GM19397 (cell line): ENCODE results near the gene DLX6.
A peak's percentile ranks its signal among the peaks of the same experiment; 100 is the strongest.

ENCODE experiments used
- ATAC-seq: cut with Tn5 transposase; IDR thresholded peaks from one replicate; pipeline ENCODE4 v1.9.1; 2021; ENCODE audit warnings: mild to moderate bottlenecking, moderate library complexity; ENCODE audit not compliant: unreplicated experiment

DLX6 gene

DNA sequence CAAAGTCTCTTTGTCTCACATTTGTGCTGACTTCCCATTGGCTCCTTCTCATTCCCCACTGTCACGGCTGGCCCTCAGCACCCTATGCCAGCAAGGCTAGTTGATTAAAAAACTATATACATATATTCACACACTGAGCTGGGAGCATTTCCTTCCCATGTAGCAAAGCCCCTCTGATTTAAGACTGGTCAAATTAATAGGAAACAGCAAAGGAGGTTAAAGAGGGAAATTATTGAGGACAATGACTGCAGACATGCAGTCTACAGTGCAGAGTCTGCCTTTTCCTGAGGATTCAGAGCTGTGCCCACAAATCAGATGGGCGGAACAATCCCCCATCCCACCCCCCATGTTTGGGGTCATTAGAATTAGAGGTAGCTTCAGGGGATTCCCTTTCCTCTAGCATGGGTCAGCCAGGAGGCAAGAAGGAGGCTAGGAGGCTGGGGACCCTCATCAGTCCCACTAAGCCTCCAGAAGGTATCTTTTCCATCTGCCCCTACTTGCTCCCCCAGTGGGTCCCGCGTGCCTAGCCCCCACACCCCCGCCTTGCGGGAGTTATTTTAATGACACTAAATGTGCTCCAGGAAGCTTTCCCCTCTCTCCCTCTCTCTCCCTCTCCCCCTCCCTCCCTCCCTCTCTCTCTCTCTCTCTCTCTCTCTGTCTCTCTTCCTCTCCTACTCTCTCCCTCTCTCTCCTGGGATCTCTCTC is 9.8 kb upstream of the DLX6 start:
- no peak for ATAC-seq

GRCh38 chr7:96996111-96996957 is 9.0 kb upstream of the DLX6 start:
- ATAC-seq, result no peak

GRCh38 chr7:96996958-96997511 is 8.3 kb upstream of the DLX6 start:
- no peak for ATAC-seq

DNA sequence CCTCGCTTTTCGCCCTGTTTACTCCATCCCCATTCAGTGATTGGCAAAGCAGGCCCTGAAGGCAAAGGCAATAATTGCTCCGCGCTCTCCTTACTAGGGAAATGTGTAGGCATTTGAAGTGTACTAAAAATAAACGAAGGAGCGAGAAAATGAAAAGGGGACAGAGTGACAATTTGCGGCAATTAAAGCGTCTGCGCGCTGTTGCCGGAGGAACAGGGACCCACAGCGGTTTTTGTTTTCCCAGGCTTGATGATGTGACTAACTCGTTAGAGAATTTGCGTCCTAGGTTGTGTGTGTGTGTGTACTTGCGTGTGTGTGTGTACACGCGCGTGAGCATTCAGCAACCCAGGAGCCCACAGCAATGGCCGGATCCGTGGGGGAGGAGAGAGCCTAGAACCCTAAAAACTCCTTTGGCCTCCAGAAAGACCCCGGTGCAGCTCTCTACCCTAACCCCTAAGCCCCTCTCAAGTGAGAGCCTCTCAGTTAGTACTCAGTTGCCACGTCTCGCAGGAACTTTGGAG is 7.8 kb upstream of the DLX6 start:
- no peak for ATAC-seq

- no peak for ATAC-seq
These were observed 7.0 kb upstream of the DLX6 start for GRCh38 chr7:96998333-96998732.

DNA sequence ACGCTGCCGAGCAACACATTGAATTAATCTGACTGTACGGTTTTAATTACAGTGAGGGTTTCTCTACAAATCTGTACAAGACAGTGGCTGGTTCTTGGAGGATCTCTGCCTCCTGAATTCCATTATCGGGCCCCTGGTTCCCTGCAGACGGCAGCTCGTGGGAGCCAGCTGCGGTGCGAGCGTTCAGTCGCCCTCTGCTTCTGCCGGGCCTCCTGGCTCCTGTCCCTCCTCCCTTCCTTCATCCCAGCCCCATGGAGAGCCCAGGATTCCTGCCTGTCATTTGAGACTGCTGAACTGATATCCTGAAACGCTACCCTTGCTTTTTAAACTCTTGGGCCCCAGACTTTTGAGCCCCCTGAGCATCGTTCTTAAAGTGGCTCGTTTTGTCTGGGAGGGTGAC is 6.6 kb upstream of the DLX6 start:
- ATAC-seq, result no peak

DNA sequence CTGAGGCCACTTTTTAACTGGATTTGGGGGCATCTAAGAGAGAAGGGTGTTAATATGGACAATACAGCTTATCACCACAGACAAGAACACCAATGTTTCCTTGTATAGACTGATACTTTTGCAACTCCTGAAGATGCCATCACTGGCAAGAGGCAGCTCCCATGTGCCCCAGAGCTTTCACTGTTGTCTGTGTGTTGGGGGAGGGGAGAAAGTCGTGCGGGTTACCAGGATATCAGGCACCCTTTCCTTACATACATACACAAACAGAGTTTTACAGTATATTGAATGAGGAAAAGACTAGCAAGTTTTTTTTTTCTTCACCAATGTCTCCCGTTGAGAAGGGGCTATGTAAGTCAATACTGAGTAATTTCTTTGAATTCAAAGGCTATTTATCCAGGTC is 4.1 kb upstream of the DLX6 start:
- ATAC-seq, result no peak

DNA sequence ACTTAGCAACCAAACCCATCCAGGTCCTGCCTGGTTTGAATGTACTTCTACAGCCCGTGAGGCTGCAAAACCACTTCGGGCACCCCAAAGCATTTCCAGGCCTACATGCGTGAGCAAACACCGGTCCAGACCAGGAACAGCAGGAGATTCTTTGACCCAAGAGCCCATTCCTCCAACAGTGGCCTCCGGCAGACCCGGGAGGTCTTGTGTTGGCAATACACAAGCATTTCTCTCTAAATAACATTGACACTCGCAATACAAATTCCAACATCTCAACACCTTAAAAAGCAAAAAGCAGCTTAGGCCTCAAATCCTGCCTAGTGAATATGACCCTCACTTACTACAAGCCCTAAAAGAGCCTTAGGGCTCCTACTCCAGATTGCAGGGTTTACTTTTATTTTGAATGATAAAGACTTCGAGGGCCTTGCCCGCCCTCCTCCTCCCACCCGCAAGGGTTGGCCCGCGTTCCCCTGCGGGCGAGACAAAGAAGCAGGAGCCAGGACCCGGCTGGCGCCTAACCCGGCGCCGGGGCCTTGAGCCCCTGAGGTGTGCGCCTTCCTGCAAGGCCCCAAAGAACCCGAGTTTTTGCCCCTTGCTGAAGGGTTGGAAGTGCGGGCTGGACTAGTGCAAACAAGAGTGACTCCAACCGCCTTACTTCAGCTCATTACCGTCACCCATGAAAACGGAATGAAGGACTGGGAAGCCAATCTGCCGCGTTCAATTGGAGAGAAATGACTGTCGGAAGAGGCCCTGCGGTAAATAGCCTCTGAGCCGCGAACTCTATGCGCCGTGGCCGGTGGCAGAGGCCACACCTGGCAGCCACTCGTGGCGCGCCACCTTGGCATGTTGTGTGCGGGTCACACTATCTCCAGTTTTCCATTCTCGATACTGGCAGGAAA is 3.4 kb upstream of the DLX6 start:
- ATAC-seq, result no peak

- ATAC-seq, result no peak
These were observed 2.6 kb upstream of the DLX6 start for GRCh38 chr7:97002555-97003261.

DNA sequence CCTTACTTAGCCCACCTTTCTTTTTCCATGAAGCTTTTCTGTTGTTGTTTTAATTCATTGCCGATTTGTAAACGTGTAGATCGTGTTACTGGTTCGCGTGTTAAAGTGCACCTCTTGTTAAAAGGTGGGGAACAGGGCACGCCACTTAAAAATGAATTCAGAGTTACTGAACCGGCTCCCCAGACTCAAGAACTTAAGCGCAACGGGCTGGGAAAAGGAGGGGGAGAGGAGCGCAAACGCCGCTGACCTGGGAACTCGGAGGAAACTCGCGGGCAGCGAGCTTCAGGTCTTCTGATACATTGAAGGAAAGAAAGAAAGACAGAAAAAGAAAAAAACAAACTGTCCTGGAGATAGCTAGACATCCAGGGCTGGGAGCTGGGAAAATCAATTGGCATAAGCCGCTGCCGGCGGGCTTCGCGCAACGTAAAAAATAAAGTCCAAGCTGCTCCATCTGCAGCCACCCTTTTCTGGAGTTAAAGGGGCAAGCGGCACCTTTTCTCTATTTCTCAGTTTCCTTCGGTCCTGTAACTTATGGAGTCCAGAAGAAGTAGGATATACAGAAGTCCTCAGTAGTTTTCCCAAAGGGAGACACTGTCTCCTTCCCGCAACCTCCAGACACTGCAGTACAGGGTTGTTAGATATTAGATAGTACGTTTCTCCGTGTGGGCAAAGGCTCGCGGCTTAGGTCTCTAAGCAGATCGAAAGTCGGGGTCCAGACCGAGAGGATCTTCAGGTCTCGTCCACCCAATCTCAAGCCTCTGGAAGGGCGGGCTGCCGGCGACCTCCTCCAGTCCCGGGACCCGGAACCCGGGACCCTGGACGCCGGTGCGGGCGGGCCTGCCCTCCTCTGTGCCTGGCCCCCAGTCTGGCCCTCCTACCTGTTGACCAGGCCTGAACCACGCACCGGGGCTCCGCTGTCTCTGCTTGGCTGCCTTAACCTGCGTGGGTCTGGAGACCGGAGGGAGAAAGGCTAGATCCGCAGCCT is 1.8 kb upstream of the DLX6 start:
- ATAC-seq, result no peak

GRCh38 chr7:97004247-97005182 is 838 bp upstream of the DLX6 start:
- no peak for ATAC-seq

GRCh38 chr7:97006055-97006815 is 882 bp downstream of the DLX6 start:
- ATAC-seq, result peak; percentile 55

DNA sequence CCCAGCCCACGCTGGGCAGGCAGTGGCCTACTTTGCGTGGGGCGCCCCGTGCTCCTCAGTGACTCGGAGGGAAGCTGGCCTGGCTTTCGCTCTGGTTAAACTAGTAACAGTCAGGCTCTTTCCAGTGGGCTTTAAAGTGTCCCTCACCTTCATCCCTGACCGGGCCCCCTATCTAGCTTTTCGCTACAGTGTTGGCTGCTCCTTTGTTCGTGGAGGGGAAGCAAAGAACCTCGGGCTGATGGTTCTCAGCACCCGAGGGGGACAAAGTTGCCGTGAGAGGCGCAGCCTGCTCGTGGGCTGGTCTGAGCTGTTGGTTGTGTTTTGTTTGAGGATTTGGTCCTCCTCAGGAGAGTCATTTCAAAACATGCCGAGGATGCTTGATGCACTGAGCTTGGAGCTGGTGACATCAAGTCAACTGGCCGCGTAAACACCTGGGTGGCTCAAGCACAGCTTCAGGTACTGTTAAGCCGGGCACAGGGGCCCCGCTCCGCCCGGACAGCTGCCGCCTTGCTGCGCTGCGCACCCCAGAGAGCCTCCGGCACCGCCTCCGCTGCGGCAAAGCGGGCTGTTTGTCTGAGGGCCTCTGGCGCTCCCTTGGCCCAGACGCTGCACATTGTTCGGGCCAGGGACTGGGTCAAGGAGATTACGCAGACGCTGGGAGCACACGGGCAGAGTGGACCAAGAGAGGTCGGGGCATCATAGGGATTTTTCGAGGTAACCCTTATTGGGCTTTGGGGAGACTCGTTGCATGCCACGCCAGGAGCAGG is 1.6 kb downstream of the DLX6 start:
- ATAC-seq, result no peak

- no peak for ATAC-seq
These were observed 2.2 kb downstream of the DLX6 start for GRCh38 chr7:97007583-97007861.

- ATAC-seq, result no peak
These were observed 3.0 kb downstream of the DLX6 start for GRCh38 chr7:97008275-97008917.
